ENCODE results near the gene CUX1. TPM values are rescaled to one million over a fixed set of nuclear protein-coding genes. Genes with fewer than 3 reads are reported as not detected.

CUX1 gene
- total RNA-seq, 1 donor from 2014 or later = 15.1 TPM

DNA sequence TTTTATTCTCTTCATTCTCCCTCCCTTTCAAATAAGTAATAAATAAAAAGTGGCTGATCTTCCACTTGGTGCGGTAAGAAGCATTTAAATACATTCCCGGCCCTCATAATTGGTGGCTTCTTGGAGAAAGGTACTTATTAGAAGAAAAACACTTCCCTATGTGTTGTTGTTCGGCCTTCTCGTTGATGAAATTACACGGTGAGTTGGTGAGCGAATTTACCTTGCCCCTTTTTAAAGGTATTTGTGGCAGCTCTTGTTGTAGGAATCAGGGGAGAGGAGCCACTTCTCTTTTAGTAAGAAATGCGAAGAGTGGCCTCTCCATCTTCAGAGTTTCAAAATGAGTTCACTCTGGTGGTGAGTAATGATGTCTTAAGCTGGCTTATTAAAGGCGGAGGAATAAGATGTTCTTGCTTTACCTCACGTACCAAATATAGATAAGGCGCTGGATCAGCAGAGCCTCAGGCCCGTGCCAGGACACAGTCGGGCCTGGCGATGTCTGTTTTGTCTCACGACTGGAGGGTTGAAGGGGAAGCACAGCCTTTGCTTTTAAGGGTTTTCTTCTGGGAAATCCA is 135.9 kb downstream of the CUX1 start:
- peak in 1 of 2 donors; percentile 26 for DNase-seq (ENCODE audit: low read depth in 2 of 2)

GRCh38 chr7:101954499-101954898 is 137.1 kb downstream of the CUX1 start:
- DNase-seq (ENCODE audit: low read depth in 2 of 2) = no peak

GRCh38 chr7:101956130-101956529 is 138.7 kb downstream of the CUX1 start:
- peak; percentile 58 to 63 for DNase-seq (ENCODE audit: low read depth in 2 of 2)

- DNase-seq (ENCODE audit: low read depth in 2 of 2) = no peak
Observed at GRCh38 chr7:101957744-101958525, 140.5 kb downstream of the CUX1 start.

GRCh38 chr7:101959342-101959741 is 141.9 kb downstream of the CUX1 start:
- no peak for DNase-seq (ENCODE audit: low read depth in 2 of 2)

- no peak for DNase-seq (ENCODE audit: low read depth in 2 of 2)
Observed at GRCh38 chr7:101959829-101960228, 142.4 kb downstream of the CUX1 start.

GRCh38 chr7:101960323-101960722 is 142.9 kb downstream of the CUX1 start:
- no peak for DNase-seq (ENCODE audit: low read depth in 2 of 2)

- DNase-seq (ENCODE audit: low read depth in 2 of 2) = no peak
Observed at GRCh38 chr7:101960985-101961708, 143.7 kb downstream of the CUX1 start.

DNA sequence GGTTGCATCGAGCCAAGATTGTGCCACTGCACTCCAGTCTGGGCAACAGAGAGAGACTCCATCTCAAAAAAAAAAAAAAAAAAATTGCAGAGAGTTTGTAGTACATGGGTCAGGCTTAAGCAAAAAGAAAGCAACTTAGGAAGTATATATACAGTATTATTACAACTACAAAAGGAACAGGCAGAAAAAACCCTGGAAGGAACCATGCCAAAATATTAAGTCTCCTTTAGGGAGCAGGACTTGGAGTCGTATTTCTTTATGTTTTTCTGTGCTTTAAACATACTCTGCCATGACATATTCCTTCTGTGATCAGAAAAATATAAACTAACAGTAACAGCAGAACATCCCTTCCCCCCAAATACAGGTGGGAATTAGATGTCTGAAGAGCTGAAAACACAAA is 144.4 kb downstream of the CUX1 start:
- DNase-seq (ENCODE audit: low read depth in 2 of 2) = no peak

- no peak for DNase-seq (ENCODE audit: low read depth in 2 of 2)
Observed at GRCh38 chr7:101963693-101964092, 146.3 kb downstream of the CUX1 start.

GRCh38 chr7:101964680-101965452 is 147.4 kb downstream of the CUX1 start:
- DNase-seq (ENCODE audit: low read depth in 2 of 2) = no peak

- no peak for DNase-seq (ENCODE audit: low read depth in 2 of 2)
Observed at GRCh38 chr7:101968720-101969466, 151.5 kb downstream of the CUX1 start.

DNA sequence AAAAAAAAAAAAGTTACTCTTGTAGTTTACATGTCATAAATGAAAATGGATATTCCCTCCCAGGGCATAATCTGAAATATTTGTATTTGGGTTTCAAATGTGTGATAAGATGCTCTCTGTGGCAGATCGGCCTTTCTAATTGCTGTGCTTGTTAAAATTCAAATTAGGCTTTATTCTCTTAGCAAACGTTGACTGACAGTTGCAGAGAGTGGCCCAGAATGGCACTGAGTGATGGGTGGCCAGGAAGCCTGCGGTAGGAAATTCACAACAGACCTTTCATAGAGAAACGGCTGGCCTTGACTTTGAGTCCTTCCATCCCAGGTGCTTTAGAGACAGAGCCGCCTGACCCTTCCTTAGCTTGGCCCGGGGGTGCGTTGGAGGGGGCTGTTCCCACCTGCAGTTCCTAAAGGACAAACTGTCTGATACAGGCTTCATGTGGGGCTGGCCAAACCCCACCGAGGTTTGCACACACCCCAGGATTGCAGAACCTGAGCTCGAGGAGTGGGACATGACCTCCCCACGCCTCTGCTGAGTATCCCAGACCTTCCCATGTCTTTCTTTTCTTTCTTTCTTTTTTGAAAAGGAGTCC is 152.7 kb downstream of the CUX1 start:
- DNase-seq (ENCODE audit: low read depth in 2 of 2) = no peak

DNA sequence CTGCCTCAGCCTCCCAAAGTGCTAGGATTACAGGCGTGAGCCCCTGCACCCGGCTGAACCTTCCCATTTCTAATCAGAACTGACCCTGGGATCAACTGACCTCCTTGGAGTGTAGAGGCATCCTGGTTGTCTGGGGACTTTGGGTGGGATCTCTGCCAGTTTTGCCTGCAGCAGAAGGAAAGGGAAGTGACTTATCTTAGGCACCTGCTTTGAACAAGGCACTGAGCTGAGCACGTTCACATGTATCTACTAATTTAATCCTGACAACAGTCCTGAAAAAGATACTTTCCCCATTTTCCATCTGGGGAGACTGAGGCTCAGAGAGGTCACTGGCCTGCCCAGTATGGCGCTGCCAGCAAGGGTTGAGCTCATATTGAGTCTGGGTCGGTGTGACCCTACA is 153.4 kb downstream of the CUX1 start:
- DNase-seq (ENCODE audit: low read depth in 2 of 2) = peak in 1 of 2 donors; percentile 27

GRCh38 chr7:101971457-101971856 is 154.0 kb downstream of the CUX1 start:
- DNase-seq (ENCODE audit: low read depth in 2 of 2) = no peak

GRCh38 chr7:101972627-101973026 is 155.2 kb downstream of the CUX1 start:
- no peak for DNase-seq (ENCODE audit: low read depth in 2 of 2)

DNA sequence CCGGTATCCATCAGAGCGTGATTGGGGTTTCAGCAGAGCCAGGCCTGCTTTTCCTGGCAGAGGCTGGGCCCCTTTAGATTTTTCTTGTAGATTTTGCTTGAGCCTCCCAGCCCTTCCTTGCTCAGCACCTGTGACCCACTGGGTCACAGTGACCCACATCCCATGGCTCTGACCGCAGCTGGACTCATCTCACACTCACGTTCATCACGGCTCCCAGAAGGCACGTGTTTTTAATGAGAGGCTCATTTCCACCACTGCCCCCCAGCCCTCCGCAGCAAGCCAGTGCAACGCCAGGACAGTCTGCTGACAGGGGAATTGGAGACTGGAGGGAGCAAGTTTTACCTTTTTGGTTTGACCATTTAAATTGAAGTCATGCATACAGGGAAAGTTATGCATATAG is 155.7 kb downstream of the CUX1 start:
- DNase-seq (ENCODE audit: low read depth in 2 of 2) = no peak

- DNase-seq (ENCODE audit: low read depth in 2 of 2) = no peak
Observed at GRCh38 chr7:101974393-101974792, 157.0 kb downstream of the CUX1 start.

DNA sequence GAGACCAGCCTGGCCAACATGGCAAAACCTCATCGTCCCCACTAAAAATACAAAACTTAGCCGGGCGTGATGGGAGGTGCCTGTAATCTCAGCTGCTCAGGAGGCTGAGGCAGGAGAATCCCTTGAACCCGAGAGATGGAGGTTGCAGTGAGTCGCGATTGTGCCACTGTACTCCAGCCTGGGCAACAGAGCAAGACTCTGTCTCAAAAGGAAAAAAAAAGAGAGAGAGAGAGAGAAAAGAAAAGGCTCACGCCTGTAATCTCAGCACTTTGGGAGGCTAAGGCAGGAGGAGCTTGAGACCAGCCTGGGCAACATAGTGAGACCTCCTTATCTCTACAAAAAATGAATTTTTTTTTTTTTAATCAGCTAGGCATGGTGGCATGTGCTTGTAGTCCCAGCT is 157.6 kb downstream of the CUX1 start:
- no peak for DNase-seq (ENCODE audit: low read depth in 2 of 2)

DNA sequence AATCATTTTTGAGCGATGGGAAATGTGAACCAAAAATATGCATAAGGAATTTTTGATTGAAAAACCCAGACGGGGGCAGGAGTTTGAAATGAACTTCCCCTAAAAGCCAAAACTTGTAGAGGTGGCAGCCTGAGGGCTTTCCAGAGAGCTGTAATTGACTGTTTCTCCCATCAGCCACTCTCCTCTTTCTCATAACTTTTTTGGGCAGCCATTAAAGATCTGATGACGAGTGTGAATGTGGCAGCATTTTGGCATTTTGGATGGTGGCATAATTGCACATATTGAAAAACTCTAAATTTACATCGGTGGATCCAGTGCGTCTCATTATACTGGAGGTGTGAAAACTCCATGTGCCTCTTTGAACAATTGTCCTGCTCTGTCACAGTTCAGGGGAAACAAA is 159.0 kb downstream of the CUX1 start:
- DNase-seq (ENCODE audit: low read depth in 2 of 2) = no peak

DNA sequence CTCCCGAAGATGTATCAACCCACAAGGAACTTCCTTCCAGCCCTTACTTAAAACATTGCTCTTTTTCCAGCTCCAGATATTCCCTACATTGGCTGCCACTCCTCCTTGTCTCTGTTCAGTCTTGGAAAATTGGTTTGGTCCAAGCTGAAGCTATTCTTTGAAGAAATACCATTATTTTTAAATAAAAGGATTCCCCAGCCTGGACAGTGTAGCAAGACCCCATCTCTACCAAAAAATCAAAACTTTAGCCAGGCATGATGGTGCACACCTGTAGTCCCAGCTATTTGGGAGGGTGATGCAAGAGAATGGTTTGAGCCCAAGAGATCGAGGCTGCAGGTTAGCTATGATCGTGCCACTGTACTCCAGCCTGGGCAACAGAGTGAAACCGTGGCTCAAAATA is 159.8 kb downstream of the CUX1 start:
- no peak for DNase-seq (ENCODE audit: low read depth in 2 of 2)

Measured in dermis microvascular lymphatic vessel endothelial cell (primary cell).